Sigmoid colon (tissue), 7 donors: ENCODE measurements around the gene CRB3. TPM values are rescaled to one million over a fixed set of nuclear protein-coding genes. Genes with fewer than 3 reads are reported as not detected.
"Not testable (repeated sequence)": the region's sequence is repeated elsewhere in the genome, so short reads cannot be mapped to it uniquely, and the experiment has no call there.

ENCODE experiments used
- DNase-seq: peaks from one replicate; pipeline ENCODE4 v3.0.0-alpha.2; 2019
- H3K27ac ChIP-seq, 4 donors: fragments of 200-600 bp; sonication (generic); one replicate each; pipeline ENCODE4 v1.5.1; 2016 to 2019; ENCODE audit warnings: mild to moderate bottlenecking in 1 of 4
- H3K27me3 ChIP-seq, 3 donors: fragments of 200-600 bp; sonication (generic); one replicate each; pipeline ENCODE4 v1.5.1; 2019; ENCODE audit warnings: mild to moderate bottlenecking in 1 of 3
- H3K36me3 ChIP-seq, 4 donors: fragments of 200-600 bp; sonication (generic); one replicate each; pipeline ENCODE4 v1.5.1; 2016 to 2019
- H3K4me1 ChIP-seq, 4 donors: fragments of 200-600 bp; sonication (generic); one replicate each; pipeline ENCODE4 v1.5.1; 2017 to 2019
- H3K4me3 ChIP-seq, 4 donors: fragments of 200-600 bp; sonication (generic); one replicate each; pipeline ENCODE4 v1.5.1; 2017 to 2019; ENCODE audit warnings: mild to moderate bottlenecking in 2 of 4, moderate library complexity in 1 of 4
- H3K9me3 ChIP-seq, 4 donors: fragments of 200-600 bp in 3 of 4; sonication (generic) in 3 of 4; one replicate each; pipeline versions ENCODE4 v1.5.1 to v1.6.1; 2013 to 2019
- EP300 ChIP-seq, 4 donors: sonication (generic); formaldehyde crosslinking; IDR thresholded peaks; one replicate each; pipeline ENCODE4 v1.6.1; 2017; ENCODE audit warnings: antibody characterized with exemption in 4 of 4
- POLR2A ChIP-seq, 2 donors: fragments of 450-650 bp; IDR thresholded peaks; one replicate each; pipeline ENCODE4 v1.6.1; 2016; ENCODE audit warnings: antibody characterized with exemption in 2 of 2, mild to moderate bottlenecking in 2 of 2, moderate library complexity in 2 of 2
- POLR2AphosphoS5 ChIP-seq, 4 donors: sonication (generic); formaldehyde crosslinking; IDR thresholded peaks; one replicate each; pipeline ENCODE4 v1.6.1; 2017; ENCODE audit warnings: antibody characterized with exemption in 4 of 4
- WGBS, 2 donors: extraction: QIAGEN DNeasy Blood & Tissue Kit; methylation state at CpG; one replicate each; pipeline ENCODE4 v1.1.7; 2013; 5-methylcytosine and 5-hydroxymethylcytosine counted together
- intact Hi-C: fragments of 100-400 bp; cut with DNase I; formaldehyde crosslinking; loops from one replicate; pipeline ENCODE4 v1.15.1; 2023
- polyA plus RNA-seq, 3 donors: library from polyadenylated mRNA; stranded (reverse); fragments of 200-250 nt; gene quantifications; one replicate each; pipeline ENCODE4 v1.2.3, GENCODE V29; 2013
- total RNA-seq, 4 donors: library from RNA; depleted of rRNA; stranded (reverse); fragments of >200 nt; gene quantifications; one replicate each; pipeline ENCODE4 v1.1.0, GENCODE V29; 2016
- TF ChIP-seq, protein P1 (sequence below), 4 experiments: fragments of 450-650 bp in 3 of 4; fragments of 200-600 bp in 1 of 4; IDR thresholded peaks; one replicate each; pipeline ENCODE4 v1.5.1; 2016 to 2019; ENCODE audit warnings: antibody characterized with exemption in 4 of 4, mild to moderate bottlenecking in 3 of 4, moderate library complexity in 2 of 4
- donor health status: healthy with polysubstance abuse.
- donor health status: Bipolar disorder and iron deficiency.
- donor health status: healthy.

The CRB3 gene
- total and polyA plus RNA-seq, 7 donors: 0.36 to 202 (median 35.9) TPM; not detected in 1

DNA sequence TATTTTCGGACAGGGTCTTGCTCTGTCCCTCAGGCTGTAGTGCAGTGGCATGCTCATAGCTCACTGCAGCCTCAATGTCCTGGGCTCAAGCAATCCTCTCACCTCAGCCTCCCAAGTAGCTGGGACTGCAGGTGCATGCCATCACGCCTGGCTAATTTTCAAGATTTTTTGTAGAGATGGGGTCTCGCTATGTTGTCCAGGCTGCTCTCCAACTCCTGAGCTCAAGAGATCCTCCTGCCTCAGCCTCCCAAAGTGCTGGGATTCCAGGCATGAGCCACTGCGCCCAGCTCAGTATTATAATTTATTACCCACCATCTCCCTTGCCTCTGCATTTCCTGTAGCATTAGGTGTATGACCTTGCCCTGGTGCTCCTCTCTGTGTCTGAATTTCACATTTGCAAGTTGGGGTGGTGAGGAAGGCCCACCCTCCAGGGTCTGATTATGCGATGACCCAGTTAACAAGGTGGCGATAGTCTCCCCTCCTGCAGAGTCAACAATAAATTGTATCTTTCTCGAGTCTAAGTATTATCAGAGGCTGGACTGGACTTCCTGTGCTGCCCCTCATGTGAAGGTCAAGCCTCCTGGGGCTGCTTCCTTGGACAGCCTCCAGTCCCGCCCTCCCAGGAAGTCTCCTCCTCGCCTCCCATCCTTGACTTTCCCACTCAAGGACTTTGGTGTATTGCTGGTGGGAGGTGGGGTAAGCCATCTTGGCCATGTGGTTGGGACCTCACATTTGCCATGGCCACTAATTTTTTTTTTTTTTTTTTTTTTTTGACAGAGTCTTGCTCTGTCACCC is 39.5 kb downstream of the CRB3 start:
- no peaks in the 10 kb centered on the region for H3K36me3 ChIP-seq
- no peak for DNase-seq
- H3K4me3 ChIP-seq: no peak overlapping the region
- no peak overlapping the region for H3K27ac ChIP-seq
- TF ChIP-seq, protein P1, sequence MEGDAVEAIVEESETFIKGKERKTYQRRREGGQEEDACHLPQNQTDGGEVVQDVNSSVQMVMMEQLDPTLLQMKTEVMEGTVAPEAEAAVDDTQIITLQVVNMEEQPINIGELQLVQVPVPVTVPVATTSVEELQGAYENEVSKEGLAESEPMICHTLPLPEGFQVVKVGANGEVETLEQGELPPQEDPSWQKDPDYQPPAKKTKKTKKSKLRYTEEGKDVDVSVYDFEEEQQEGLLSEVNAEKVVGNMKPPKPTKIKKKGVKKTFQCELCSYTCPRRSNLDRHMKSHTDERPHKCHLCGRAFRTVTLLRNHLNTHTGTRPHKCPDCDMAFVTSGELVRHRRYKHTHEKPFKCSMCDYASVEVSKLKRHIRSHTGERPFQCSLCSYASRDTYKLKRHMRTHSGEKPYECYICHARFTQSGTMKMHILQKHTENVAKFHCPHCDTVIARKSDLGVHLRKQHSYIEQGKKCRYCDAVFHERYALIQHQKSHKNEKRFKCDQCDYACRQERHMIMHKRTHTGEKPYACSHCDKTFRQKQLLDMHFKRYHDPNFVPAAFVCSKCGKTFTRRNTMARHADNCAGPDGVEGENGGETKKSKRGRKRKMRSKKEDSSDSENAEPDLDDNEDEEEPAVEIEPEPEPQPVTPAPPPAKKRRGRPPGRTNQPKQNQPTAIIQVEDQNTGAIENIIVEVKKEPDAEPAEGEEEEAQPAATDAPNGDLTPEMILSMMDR (IDR thresholded peaks at IDR 0.05): no peak
- TF ChIP-seq EP300 (IDR thresholded peaks at IDR 0.05) (no peak), POLR2AphosphoS5 (IDR thresholded peaks at IDR 0.05) (no peak), POLR2A (IDR thresholded peaks at IDR 0.05) (no peak)
- H3K27me3 ChIP-seq: peaks cover 18 to 44% (median 24%) of the 10 kb centered on the region in 3 donors
- peaks cover 0 to 13% (median 13%) of the 10 kb centered on the region in 4 donors for H3K4me1 ChIP-seq
- 69 to 81% methylated on average over 9 of the region's 9 CpGs for whole genome bisulfite sequencing, 2 donors
- H3K9me3 ChIP-seq: no peaks in the 10 kb centered on the region
- intact Hi-C loops: no loop called here

- 82 to 84% methylated on average over 9 of the region's 9 CpGs for WGBS, 2 donors
- intact Hi-C loops, DNase-seq, H3K27ac ChIP-seq, H3K36me3 ChIP-seq, H3K9me3 ChIP-seq, H3K4me3 ChIP-seq, H3K4me1 ChIP-seq: not testable (repeated sequence)
- H3K27me3 ChIP-seq: peaks cover 0 to 13% (median 0%) of the 10 kb centered on the region in 3 donors
These were observed 44.1 kb downstream of the CRB3 start for GRCh38 chr19:6508028-6508771.

GRCh38 chr19:6509118-6509971 is 45.3 kb downstream of the CRB3 start:
- Histone ChIP-seq H3K4me3 (no peak overlapping the region), H3K9me3 (no peaks in the 10 kb centered on the region), H3K27ac (no peak overlapping the region), H3K27me3 (peaks cover 0 to 3% (median 0%) of the 10 kb centered on the region in 3 donors), H3K36me3 (no peaks in the 10 kb centered on the region), H3K4me1 (no peaks in the 10 kb centered on the region)
- DNase-seq: peak; percentile 70
- intact Hi-C loops: no loop called here
- TF ChIP-seq EP300 (IDR thresholded peaks at IDR 0.05) (no peak), POLR2AphosphoS5 (IDR thresholded peaks at IDR 0.05) (no peak), POLR2A (IDR thresholded peaks at IDR 0.05) (no peak)
- TF ChIP-seq, protein P1 (IDR thresholded peaks at IDR 0.05): no peak
- WGBS, 2 donors: 68 to 85% methylated on average over 20 of the region's 20 CpGs

- no peaks in the 10 kb centered on the region for H3K4me1 ChIP-seq
- intact Hi-C loops: no loop called here
- no peaks in the 10 kb centered on the region for H3K9me3 ChIP-seq
- no peak overlapping the region for H3K27ac ChIP-seq
- H3K4me3 ChIP-seq: no peak overlapping the region
- no peaks in the 10 kb centered on the region for H3K36me3 ChIP-seq
- no peak for TF ChIP-seq EP300 (IDR thresholded peaks at IDR 0.05)
- no peak for TF ChIP-seq POLR2A (IDR thresholded peaks at IDR 0.05)
- TF ChIP-seq, protein P1 (IDR thresholded peaks at IDR 0.05): no peak
- no peak for TF ChIP-seq POLR2AphosphoS5 (IDR thresholded peaks at IDR 0.05)
- 83 to 85% methylated on average over 7 of the region's 7 CpGs for WGBS, 2 donors
- H3K27me3 ChIP-seq: no peaks in the 10 kb centered on the region
- DNase-seq: no peak
These were observed 46.5 kb downstream of the CRB3 start for GRCh38 chr19:6510618-6511017.
